HCT116 (cell line): Measurements from ENCODE around the gene GFI1.
"Not testable (repeated sequence)": the region's sequence is repeated elsewhere in the genome, so short reads cannot be mapped to it uniquely, and the experiment has no call there.

Experiments used
- CTCF ChIP-seq, 3 experiments: fragments of 200-600 bp in 1 of 3; sonication (generic) in 1 of 3; IDR thresholded peaks in 2 of 3; conservative IDR thresholded peaks in 1 of 3; 2 replicates each; pipeline ENCODE4 v1.5.1; 2012 to 2017; ENCODE audit warnings: low read depth in 2 of 3, low read length in 2 of 3, antibody characterized with exemption in 1 of 3, borderline replicate concordance in 1 of 3, control low read depth in 1 of 3, mild to moderate bottlenecking in 1 of 3, mixed read lengths in 1 of 3, mixed run types in 1 of 3, moderate library complexity in 1 of 3; ENCODE audit not compliant: insufficient read depth in 1 of 3
- EZH2 ChIP-seq: fragments of 200-600 bp; sonication (generic); IDR thresholded peaks from 2 replicates; pipeline ENCODE4 v1.6.1; 2017; ENCODE audit warnings: antibody characterized with exemption, mixed run types
- MAX ChIP-seq: IDR thresholded peaks from 2 replicates; pipeline ENCODE4 v1.6.1; 2012
- POLR2AphosphoS5 ChIP-seq: IDR thresholded peaks from 2 replicates; pipeline ENCODE4 v1.6.1; 2011; ENCODE audit warnings: mild to moderate bottlenecking, low read depth, low read length, moderate library complexity
- RAD21 ChIP-seq: IDR thresholded peaks from 2 replicates; pipeline ENCODE4 v1.6.1; 2012; ENCODE audit warnings: low read depth, mild to moderate bottlenecking
- SIN3A ChIP-seq: IDR thresholded peaks from 2 replicates; pipeline ENCODE4 v1.6.1; 2012; ENCODE audit warnings: low read depth

GRCh38 chr1:92531939-92532338, 45.2 kb upstream of the GFI1 start:
- TF ChIP-seq EZH2; CTCF (IDR thresholded peaks at IDR 0.05 in 2 of 3, conservative IDR thresholded peaks at IDR 0.05 in 1 of 3; ENCODE audit: borderline replicate concordance in 1 of 3, insufficient read depth in 1 of 3, low read depth in 2 of 3, low read length in 2 of 3); MAX; POLR2AphosphoS5; RAD21; SIN3A: not testable (repeated sequence)
